HG03103 (cell line): Measurements from ENCODE around the gene USP49.

Experiments
- ATAC-seq: cut with Tn5 transposase; IDR thresholded peaks from one replicate; pipeline ENCODE4 v1.9.1; 2021; ENCODE audit warnings: low read depth; ENCODE audit not compliant: unreplicated experiment

The USP49 gene

GRCh38 chr6:41763470-41763869 is 131.7 kb downstream of the USP49 start:
- ATAC-seq, result no peak

- no peak for ATAC-seq
Observed at GRCh38 chr6:41759905-41760579, 135.1 kb downstream of the USP49 start.

- ATAC-seq, result no peak
Observed at GRCh38 chr6:41759106-41759904, 135.9 kb downstream of the USP49 start.

- no peak for ATAC-seq
Observed at GRCh38 chr6:41758641-41759035, 136.5 kb downstream of the USP49 start.

GRCh38 chr6:41757931-41758640 is 137.1 kb downstream of the USP49 start:
- no peak for ATAC-seq

GRCh38 chr6:41757271-41757670 is 137.9 kb downstream of the USP49 start:
- no peak for ATAC-seq

GRCh38 chr6:41756354-41756753 is 138.8 kb downstream of the USP49 start:
- ATAC-seq, result no peak

GRCh38 chr6:41755895-41756294 is 139.3 kb downstream of the USP49 start:
- ATAC-seq, result no peak

- no peak for ATAC-seq
Observed at GRCh38 chr6:41750374-41750773, 144.8 kb downstream of the USP49 start.

- no peak for ATAC-seq
Observed at GRCh38 chr6:41748542-41748941, 146.6 kb downstream of the USP49 start.

- no peak for ATAC-seq
Observed at GRCh38 chr6:41748102-41748477, 147.1 kb downstream of the USP49 start.

GRCh38 chr6:41747256-41748101 is 147.7 kb downstream of the USP49 start, which contains the start of gene PGC:
PGC (minus strand) TSS chr6:41747397; CDS start chr6:41747334, 63 bp downstream.
- no peak for ATAC-seq

GRCh38 chr6:41746107-41746506 is 149.1 kb downstream of the USP49 start:
- no peak for ATAC-seq

GRCh38 chr6:41744236-41744787 is 150.9 kb downstream of the USP49 start:
- no peak for ATAC-seq

- ATAC-seq, result no peak
Observed at GRCh38 chr6:41743406-41744235, 151.6 kb downstream of the USP49 start.

- no peak for ATAC-seq
Observed at GRCh38 chr6:41741625-41742490, 153.3 kb downstream of the USP49 start.

GRCh38 chr6:41740366-41741162 is 154.6 kb downstream of the USP49 start:
- no peak for ATAC-seq
